NCI-H510A treated with DMSO at 0.1 percent for 48 hours (cell line): ENCODE results near the gene SALL2.
A peak's percentile ranks its signal among the peaks of the same experiment; 100 is the strongest.

Experiments used
- DNase-seq: peaks from one replicate; lab custom pipeline; 2025; lab: John Stamatoyannopoulos, UW

The SALL2 gene

GRCh38 chr14:21528381-21529348 is 2.5 kb upstream of the SALL2 start:
- DNase-seq = peak; percentile 56

- DNase-seq = no peak
Observed at GRCh38 chr14:21527318-21527679, 1.2 kb upstream of the SALL2 start.

- DNase-seq = peak; percentile 43
Observed at GRCh38 chr14:21526672-21527317, 649 bp upstream of the SALL2 start.

GRCh38 chr14:21525571-21525961 is 580 bp downstream of the SALL2 start:
- DNase-seq = peak; percentile 14

- DNase-seq = no peak
Observed at GRCh38 chr14:21524575-21525490, 1.3 kb downstream of the SALL2 start.

GRCh38 chr14:21523203-21523602 is 2.9 kb downstream of the SALL2 start:
- no peak for DNase-seq

- DNase-seq = no peak
Observed at GRCh38 chr14:21521501-21521900, 4.6 kb downstream of the SALL2 start.

- DNase-seq = no peak
Observed at GRCh38 chr14:21520767-21521166, 5.4 kb downstream of the SALL2 start.

- DNase-seq = no peak
Observed at GRCh38 chr14:21518725-21519124, 7.4 kb downstream of the SALL2 start.

- DNase-seq = no peak
Observed at GRCh38 chr14:21514341-21514740, 11.8 kb downstream of the SALL2 start.

GRCh38 chr14:21510735-21511657 is 15.2 kb downstream of the SALL2 start, which contains the start of gene METTL3:
Gene METTL3 (minus strand): TSS chr14:21511340. CDS start chr14:21511223, 117 bp downstream.
- peak; percentile 98 for DNase-seq

- no peak for DNase-seq
Observed at GRCh38 chr14:21509432-21510143, 16.6 kb downstream of the SALL2 start.

- DNase-seq = no peak
Observed at GRCh38 chr14:21506557-21506956, 19.6 kb downstream of the SALL2 start.

GRCh38 chr14:21505012-21505553 is 21.1 kb downstream of the SALL2 start:
- no peak for DNase-seq

GRCh38 chr14:21503376-21503775 is 22.8 kb downstream of the SALL2 start:
- DNase-seq = no peak

- DNase-seq = no peak
Observed at GRCh38 chr14:21501568-21501967, 24.6 kb downstream of the SALL2 start.

- peak; percentile 81 for DNase-seq
Observed at GRCh38 chr14:21498540-21499526, 27.3 kb downstream of the SALL2 start.

- DNase-seq = no peak
Observed at GRCh38 chr14:21496453-21496852, 29.7 kb downstream of the SALL2 start.
